AG04450 (cell line): ENCODE data around the gene CREB5. TPM values are rescaled to one million over a fixed set of nuclear protein-coding genes. Genes with fewer than 3 reads are reported as not detected.

Experiments
- CTCF ChIA-PET: fragments of 300-600, 350-600 bp; formaldehyde crosslinking; extraction: SDS; loops from one replicate; lab custom pipeline; 2022; ENCODE audit warnings: antibody characterized with exemption, inconsistent platforms; lab: Charles Lee
- POLR2A ChIA-PET: fragments of 350-600 bp; formaldehyde crosslinking; extraction: SDS; loops from one replicate; lab custom pipeline; 2021; ENCODE audit warnings: antibody characterized with exemption, inconsistent platforms; lab: Yijun Ruan, JAX
- DNase-seq: peaks from one replicate; pipeline ENCODE4 v3.0.0-alpha.2; 2011; ENCODE audit warnings: low read depth, low spot score
- H3K27ac ChIP-seq: one replicate; pipeline ENCODE4 v1.5.1; 2012; ENCODE audit warnings: low read depth, low read length, control low read depth
- H3K27me3 ChIP-seq: one replicate; pipeline ENCODE4 v1.6.0; 2012; ENCODE audit warnings: low read length; ENCODE audit not compliant: control insufficient read depth, insufficient read depth
- H3K4me3 ChIP-seq: 2 replicates; pipeline ENCODE4 v1.5.1; 2011; ENCODE audit warnings: mild to moderate bottlenecking, low read depth, low read length, control low read depth
- H3K9me3 ChIP-seq: 2 replicates; pipeline ENCODE4 v1.5.1; 2012; ENCODE audit warnings: low read length; ENCODE audit not compliant: control insufficient read depth, insufficient read depth
- polyA plus RNA-seq: library from polyadenylated mRNA; depleted of rRNA; stranded (reverse); fragments of >200 nt; gene quantifications from 2 replicates; pipeline ENCODE4 v1.2.3, GENCODE V29; 2011
- TF ChIP-seq, protein P1 (sequence below): IDR thresholded peaks from 2 replicates; pipeline ENCODE4 v1.5.1; 2011; ENCODE audit warnings: low read depth, low read length, control low read depth, inconsistent platforms

Gene CREB5
- polyA plus RNA-seq, 1 experiment, result 22.1 TPM

DNA sequence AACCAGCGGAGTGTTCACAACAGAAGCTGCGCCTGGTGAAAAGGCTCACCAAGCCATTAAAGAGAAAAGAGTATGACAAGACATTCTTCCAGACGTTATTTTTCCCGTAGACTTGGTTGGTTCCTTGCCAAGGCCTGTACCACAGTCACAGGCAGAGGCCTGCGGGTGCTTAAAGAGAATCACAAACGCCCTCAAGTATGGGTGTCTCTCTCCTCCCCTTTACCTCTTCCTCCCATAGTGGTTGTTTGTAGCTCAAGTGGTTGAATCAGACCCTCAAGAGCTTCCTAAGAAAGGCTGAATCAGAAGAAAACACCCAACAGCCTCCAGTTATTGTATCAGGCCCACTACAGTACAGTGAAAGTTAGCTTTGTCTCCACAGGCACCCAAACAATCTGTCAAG lies 169.0 kb downstream of the CREB5 start:
- Histone ChIP-seq H3K27ac (no peak overlapping the region), H3K4me3 (no peak overlapping the region), H3K27me3 (no peaks in the 10 kb centered on the region), H3K9me3 (no peaks in the 10 kb centered on the region)
- TF ChIP-seq, protein P1, sequence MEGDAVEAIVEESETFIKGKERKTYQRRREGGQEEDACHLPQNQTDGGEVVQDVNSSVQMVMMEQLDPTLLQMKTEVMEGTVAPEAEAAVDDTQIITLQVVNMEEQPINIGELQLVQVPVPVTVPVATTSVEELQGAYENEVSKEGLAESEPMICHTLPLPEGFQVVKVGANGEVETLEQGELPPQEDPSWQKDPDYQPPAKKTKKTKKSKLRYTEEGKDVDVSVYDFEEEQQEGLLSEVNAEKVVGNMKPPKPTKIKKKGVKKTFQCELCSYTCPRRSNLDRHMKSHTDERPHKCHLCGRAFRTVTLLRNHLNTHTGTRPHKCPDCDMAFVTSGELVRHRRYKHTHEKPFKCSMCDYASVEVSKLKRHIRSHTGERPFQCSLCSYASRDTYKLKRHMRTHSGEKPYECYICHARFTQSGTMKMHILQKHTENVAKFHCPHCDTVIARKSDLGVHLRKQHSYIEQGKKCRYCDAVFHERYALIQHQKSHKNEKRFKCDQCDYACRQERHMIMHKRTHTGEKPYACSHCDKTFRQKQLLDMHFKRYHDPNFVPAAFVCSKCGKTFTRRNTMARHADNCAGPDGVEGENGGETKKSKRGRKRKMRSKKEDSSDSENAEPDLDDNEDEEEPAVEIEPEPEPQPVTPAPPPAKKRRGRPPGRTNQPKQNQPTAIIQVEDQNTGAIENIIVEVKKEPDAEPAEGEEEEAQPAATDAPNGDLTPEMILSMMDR, result no peak
- CTCF ChIA-PET, result no interaction called here
- DNase-seq, result no peak
- POLR2A ChIA-PET, result no interaction called here

DNA sequence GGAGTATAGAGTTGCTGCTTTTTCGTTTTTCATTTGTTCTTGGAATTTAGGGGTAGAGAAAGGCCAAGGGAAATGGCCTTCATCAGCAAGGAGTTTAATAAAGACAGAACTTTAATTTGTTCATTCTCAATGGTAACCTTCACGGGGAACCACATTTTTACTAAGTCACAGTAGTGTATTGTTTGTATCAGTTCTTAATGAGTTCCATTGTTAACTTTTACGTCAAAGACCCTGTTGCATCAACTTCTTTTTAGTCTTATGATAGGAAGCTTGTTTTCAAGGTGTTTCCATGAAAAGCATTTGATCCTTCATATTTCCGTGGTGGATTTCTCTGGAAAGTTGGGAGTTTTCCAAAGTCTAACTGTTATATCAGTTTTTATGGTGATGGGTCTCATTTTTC lies 169.9 kb downstream of the CREB5 start:
- TF ChIP-seq, protein P1, result no peak
- DNase-seq, result no peak
- Histone ChIP-seq H3K4me3 (no peak overlapping the region), H3K27me3 (no peaks in the 10 kb centered on the region), H3K27ac (no peak overlapping the region), H3K9me3 (no peaks in the 10 kb centered on the region)
- POLR2A ChIA-PET, result no interaction called here
- CTCF ChIA-PET, result no interaction called here

DNA sequence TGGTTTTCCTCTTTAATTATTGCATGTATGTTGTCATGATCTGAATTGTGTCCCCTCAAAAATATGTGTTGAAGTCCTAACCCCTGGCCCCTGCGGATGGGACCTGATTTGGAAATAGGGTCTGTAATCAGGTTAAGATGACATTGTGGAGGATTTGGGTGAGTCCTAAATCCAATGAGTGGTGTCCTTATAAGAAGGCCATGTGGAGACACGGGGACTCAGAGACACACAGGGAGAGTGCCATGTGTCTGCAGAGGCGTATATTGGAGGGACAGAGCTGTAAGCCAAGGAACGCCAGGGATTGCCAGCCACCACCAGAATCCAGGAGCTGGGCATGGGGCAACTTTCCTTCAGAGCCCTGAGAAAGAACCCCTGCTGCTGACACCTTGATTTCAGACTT lies 171.9 kb downstream of the CREB5 start:
- Histone ChIP-seq H3K27ac (no peak overlapping the region), H3K4me3 (no peak overlapping the region), H3K27me3 (no peaks in the 10 kb centered on the region), H3K9me3 (no peaks in the 10 kb centered on the region)
- DNase-seq, result no peak
- CTCF ChIA-PET, result interaction anchor here (1.6 kb wide), 1 partner anchor 270 kb away, joined by 3 read pairs; no protein-coding TSS in a partner anchor
- POLR2A ChIA-PET, result no interaction called here
- TF ChIP-seq, protein P1, result no peak

DNA sequence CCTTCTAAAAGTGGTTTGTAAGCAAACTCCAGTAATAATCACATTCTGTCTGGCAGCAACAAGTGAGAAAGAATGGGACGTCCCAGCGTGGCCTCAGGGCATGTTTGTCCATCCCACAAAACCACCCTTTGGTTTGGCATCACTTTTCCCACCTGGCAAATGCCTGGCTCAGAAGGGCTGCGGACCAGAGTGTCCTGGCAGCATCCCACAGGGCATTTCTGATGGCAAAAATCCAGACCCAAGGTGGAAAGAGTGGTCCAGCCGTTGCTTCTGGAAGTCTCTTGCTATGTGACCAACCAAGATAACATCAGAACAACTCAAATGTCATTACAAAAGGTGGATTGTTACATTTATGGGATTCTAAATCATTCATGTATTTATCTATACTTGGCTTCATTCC lies 174.4 kb downstream of the CREB5 start:
- Histone ChIP-seq H3K9me3 (no peaks in the 10 kb centered on the region), H3K4me3 (no peak overlapping the region), H3K27me3 (no peaks in the 10 kb centered on the region), H3K27ac (no peak overlapping the region)
- no peak for DNase-seq
- ChIA-PET CTCF (no interaction called here), POLR2A (no interaction called here)
- TF ChIP-seq, protein P1, result no peak

DNA sequence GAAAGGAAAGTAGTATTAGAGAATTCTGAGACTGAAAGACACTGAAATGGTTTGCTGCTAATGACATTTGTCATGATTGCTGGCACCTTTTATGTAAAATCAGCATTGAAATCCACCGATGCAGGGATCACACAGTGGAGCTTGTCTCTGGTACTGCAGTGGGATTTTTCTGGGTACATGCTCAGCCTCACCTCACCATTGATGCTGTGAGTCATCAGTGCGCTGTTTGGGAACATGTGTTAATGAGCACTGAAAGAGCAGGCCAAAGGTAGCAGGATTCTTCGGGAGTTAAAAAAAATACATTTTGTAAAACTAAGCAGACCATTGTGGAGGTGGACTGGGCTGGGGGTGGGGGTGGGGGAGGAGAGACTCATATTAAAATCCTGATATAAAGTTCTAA lies 174.9 kb downstream of the CREB5 start:
- no peaks in the 10 kb centered on the region for H3K27me3 ChIP-seq
- POLR2A ChIA-PET, result no interaction called here
- no peak for DNase-seq
- H3K27ac ChIP-seq, result no peak overlapping the region
- H3K9me3 ChIP-seq, result no peaks in the 10 kb centered on the region
- H3K4me3 ChIP-seq, result no peak overlapping the region
- CTCF ChIA-PET, result no interaction called here
- TF ChIP-seq, protein P1, result no peak
